Stimulated activated CD4-positive, alpha-beta T cell treated with anti-CD3 and anti-CD28 coated beads, TNF-alpha, amount 100 ng/mL, for 1 hour (primary cell): ENCODE data around the gene ALOX5AP.

Experiments
- DNase-seq, 3 donors: peaks; one replicate each; pipeline ENCODE4 v3.0.0-alpha.2; 2020; ENCODE audit warnings: low read depth in 3 of 3, low spot score in 1 of 3

Gene ALOX5AP

DNA sequence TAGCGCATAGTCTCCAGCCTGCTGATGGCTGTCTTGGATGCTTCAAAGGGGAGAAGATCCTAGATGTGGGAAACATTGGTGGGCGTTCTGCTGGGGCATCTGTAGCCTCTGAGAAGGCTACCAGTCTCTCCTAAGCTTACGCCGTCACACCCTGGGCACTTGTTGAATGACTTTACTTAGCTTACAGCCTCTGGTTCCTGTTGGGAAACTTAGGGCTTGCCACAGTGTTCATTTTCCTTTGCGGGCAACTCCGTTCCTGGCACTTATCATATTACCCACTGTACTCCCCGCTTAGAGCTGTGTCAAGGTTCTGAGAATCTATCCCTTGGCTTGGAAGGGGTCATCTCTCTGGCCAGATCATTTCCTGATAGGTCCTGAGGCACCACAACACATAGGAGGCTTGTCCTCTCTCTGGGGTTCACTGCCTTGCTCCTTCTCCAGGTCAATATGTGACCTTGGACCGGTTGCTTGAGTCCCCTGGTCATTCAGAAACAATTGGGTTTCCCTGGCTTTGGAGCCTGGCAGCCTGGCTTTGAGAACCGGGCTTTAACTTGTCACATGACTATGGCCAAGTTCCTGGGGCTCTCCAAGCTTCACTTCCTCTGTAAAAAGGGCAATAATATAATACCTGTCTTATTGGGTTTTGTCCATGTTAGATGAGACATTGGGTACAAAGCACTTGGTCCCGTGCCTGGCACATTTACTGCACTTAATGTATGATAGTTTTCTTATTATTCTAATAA lies 20.5 kb upstream of the ALOX5AP start:
- DNase-seq, result no peak

DNA sequence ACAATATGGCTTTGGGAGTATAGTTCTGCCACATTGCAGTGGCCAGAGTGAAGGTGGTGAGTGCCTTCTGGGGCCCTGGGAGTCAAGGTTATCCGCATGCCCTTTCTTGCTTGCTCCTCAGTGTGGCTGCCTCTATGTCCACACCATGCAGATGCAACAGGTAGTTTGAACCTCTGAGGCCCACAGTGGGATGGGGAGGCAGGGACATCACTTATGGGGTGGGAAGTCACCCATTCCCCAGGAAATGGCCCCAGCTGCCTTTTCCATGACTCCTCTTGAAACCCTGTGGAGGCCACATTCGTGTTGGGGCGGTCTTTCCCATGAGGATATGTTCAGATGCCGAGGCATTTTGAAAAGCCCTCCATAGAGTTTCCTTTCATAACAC lies 20.0 kb upstream of the ALOX5AP start:
- no peak for DNase-seq

DNA sequence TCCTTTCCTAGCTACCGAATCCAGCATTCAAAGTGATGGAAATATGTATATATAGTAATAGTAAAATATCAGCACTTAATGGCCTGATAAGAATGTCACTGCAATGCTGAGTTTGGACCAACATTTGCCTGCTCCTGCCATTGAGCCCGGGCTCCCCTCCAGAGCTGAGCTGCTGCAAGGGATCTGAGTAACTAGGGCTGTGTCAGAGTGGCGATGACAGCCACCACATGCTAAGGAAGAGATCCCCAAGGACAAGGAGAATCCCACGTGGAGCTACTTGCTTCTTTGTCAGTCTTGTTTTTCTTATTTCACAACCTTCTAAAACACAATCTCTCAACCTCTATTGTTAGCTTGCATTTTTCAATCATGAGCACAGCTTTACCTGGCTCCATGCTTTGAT lies 19.5 kb upstream of the ALOX5AP start:
- no peak for DNase-seq

DNA sequence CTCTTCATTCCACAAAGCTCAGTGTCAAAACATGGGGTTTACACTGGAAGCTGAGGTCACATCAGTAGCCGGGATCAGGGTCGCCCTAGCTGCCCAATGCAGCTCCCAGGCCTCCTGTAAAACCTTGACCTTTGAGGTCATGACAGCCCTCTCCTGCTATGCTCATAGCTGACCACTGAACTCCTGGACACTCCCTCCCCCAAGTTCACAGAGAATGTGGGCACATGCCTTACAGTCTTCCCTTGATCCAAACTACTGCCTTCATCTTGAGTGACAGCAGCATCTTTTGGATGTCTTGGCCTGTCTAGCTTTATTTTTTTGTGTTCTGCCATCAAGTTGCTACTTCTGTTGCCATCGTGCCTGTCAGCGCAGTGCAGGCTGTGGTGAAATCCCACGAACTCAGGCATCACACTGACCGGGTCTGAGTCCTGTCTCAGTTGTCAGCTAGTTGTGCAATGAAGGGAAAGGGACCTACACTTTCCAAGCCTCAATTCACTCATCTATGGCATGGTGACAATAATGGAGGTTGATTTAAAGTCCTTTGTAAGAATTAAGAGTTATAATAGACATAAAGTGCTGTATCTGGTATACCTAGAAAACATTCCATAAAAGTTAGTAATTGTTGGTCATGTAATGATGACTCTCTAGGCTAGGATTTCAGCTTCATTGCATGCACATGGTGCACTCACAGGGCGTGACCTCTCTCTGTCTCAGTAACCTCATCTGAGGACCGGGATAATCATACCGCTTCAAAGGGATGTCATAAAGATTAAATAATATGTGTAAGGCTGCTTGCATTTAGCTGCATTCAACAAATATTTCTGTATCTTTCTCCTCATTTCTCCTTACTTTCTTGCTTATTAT lies 16.4 kb upstream of the ALOX5AP start:
- no peak for DNase-seq

DNA sequence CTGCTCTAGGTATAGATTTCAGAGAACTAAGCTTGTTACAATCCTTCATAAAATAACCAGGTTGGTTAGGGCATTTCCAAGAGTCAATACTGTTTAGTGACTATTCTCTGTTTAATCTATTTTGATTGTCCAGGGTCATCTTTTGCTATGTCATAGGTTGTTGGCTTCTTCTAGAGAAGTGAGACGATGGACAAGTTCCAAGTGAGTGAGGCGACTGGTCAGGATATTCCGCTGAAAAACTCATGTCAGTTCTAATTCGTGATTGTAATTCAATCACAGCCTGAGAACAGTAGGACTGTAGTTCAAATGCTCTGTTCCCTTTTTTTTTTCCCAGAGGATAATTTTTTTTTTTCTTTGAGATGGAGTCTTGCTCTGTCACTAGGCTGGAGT lies 15.8 kb upstream of the ALOX5AP start:
- DNase-seq, result no peak

DNA sequence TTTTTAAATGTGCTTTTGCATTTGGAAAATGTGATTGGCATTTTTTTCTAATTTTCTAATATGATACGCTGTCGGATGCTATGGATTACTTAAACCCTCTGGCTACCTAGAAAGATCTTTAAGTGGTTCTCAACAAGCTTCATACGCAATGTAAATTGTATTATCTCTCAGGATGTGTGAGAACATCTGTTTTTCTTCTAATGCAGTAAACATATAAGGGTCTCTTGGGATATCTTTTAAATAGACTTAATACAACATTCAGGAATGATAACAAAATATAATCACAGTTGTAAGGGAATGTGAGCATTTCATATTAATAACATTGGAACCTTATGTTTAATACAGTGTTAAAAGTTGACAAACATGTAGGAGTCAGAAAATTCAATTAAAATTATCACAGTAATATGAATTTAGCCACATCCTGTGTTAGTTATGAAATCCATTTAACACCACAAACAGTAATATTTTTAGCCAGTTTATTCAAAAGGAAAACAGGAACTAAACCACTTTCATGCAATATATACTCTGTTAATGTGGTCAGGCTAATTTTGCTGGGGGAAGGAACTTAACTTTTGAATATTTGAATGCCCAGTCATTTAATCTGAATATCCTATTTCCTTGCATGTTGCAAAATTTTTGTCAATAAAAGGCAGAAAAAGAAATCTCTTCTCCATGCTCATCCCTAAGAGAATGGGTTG lies 15.0 kb upstream of the ALOX5AP start:
- no peak for DNase-seq

DNA sequence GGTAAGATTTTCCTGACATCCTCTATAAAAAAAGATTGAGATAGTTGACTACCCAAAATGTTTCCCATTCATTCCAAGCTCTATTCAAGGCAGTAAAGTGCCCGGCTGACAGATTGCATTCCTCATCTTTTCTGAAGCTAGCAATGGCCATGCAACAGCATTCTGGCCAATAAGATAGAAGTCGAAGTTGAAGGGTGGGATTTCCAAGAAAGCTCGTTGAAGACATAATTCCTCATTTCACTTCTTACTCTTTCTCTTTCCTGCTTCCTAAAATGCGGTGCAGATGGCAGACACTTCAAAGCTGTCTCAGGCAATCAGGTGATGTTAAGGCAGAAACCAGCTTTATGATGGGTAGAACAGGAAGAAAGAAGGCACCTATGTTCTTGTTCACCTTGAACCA lies 13.4 kb upstream of the ALOX5AP start:
- DNase-seq, result no peak

DNA sequence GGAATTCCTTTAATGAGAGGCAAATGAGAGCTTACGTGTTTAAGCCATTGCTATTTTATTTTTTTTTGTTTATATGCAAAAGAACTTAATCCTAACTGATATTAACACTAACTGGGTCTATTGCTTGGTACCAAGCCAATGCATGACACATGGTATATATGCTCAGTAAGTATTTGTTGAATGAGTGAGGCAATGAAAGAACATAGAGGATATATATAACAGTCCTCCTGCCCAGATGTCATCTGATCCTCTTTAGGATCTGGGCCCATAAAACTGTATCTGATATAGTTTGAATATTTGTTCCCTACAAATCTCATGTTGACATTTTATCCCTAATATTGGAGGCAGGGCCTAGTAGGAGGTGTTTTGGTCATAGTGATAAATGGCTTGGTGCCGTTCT lies 13.0 kb upstream of the ALOX5AP start:
- DNase-seq, result no peak

DNA sequence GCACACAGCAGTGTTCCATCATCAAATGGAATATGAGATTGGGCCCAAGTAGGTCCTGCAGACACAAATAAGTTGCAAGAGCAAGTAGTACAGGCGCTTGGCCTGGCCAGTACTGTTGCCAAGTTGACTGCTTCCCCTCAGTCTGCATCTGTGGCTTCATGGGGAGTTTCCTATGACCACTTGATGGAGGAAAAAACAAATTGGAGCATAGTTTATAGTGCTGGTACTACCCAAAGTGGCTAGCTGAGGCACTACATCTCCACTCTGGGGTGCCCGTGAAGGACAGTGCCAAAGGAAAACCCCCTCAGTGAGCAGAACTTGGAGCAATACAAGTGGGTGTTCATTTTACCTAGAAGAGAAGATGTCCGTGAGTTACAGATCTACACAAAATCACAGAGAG lies 10.6 kb upstream of the ALOX5AP start:
- DNase-seq, result no peak

DNA sequence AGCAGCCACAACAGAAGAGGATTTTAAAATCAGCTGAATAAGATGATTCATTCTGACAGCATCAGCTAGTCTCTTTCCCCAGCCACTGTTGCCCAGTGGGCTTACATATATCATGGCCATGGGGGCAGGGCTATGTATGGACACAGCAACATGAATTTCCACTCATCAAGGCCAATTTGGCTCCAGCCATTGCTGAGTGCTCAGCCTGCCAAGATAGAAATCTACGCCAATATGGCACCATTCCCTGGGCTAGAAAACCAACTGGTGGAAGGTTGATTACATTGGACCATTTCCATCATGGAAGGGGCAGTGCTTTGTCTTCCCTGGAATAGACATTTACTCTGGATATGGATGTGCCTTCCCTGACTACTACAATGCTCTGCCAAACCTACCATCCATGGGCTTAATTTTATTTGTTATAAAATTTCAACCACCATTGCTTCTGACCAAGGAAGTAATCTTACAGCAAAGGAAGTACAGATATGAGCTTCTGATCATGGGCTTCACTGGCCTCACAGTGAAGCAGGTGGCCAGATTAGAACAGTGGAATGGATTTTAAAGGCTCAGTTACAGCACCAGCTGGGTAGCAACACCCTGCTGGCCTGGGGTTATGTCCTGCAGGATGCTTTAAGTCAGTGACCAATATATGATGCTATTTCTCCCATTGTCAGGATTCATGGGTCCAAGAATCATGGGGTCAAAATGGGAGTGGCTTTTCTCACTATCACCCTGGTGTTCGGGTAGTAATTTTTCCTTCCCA lies 9.8 kb upstream of the ALOX5AP start:
- no peak for DNase-seq

DNA sequence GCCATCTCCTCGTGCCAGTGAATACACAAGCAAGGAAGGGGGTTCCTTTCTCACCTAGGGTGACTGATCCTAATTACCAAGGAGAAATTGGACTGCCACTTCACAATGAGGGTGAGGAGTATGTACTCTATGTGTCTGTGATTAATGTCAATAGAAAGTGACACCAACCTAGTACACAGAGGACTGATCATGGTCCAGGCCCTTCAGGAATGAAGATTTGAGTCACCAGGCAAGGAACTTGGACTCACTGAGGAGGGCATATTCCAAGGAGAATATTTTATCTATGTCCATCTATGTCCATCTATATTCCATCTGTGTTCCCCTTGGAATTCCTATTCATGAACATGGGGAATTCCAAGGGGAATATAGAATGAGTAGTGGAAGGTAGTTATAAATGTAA lies 9.2 kb upstream of the ALOX5AP start:
- DNase-seq, result no peak

DNA sequence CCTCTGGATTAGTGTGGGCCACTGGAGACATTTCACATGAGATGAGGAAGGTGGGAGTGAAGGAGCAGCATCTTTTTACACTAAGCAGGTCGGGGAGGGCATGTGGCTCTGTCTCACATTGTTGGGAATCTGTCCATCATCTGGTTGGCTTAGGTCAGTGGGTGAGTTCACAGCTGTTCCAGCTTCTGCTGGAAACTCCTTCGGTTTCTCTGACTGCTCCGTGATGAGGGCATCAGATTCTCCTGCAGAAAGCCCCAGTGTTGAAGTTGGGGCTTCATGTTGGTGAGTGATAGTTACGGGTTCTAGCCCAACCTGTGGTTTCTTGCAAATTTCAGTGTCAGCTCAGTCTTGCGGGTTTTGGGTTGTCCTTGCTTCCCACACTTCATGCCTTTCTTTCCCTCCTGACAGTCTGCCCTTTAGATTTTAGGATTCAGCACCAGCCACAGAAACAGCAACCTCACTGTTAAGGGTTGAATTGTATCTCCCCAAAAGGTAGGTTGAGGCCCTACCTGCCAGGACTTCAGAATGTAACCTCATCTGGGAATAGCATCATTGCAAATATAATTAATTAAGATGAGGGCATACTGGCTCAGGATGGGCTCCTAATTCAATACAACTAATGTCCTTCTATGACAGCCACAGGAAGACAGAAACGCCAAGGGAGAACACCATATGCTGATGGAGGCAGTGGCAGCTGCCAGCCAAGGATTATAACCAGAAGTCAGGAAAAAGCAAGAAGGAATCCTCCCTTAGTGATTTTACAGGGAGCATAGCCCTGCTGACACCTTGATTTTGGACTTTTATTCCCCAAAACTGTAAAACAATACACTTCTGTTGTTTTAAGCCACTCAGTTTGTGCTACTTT lies 7.6 kb upstream of the ALOX5AP start:
- DNase-seq, result no peak

DNA sequence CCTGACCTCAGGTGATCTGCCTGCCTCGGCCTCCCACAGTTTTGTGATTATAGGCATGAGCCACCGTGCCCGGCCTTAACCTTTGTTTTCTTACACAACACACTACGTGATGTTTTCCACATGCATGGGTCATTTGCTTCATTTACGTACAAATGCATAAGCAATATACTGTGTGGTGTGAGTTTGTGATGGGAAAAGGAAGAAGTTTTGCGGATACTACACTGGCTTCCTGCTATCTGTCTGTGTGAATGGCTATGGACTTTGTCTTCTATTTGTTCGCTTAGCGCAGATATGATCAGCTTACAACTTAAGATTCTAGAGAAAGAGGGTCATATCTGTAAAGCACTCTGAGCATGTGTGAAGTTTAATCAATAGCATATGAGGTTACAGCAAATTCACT lies 5.5 kb upstream of the ALOX5AP start:
- DNase-seq, result no peak

DNA sequence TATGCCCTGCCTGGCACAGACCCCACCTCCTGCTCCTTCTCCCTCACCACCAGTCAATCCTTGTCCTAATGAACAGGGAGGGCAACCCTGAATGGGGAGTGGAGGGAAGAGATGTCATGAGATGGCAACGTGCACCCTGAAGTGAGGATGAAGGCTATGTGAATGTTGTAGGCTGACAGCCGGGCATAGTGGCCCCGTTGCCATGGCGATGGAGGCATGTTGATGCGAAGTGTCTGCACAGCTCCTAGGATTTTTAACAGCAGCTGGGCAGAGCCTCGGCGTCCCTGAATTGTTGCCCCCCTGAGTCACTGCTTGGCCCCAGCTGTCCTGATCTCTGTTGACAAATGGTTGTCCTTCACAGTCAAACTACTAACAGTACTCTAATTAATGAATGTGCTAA lies 4.8 kb upstream of the ALOX5AP start:
- no peak for DNase-seq

DNA sequence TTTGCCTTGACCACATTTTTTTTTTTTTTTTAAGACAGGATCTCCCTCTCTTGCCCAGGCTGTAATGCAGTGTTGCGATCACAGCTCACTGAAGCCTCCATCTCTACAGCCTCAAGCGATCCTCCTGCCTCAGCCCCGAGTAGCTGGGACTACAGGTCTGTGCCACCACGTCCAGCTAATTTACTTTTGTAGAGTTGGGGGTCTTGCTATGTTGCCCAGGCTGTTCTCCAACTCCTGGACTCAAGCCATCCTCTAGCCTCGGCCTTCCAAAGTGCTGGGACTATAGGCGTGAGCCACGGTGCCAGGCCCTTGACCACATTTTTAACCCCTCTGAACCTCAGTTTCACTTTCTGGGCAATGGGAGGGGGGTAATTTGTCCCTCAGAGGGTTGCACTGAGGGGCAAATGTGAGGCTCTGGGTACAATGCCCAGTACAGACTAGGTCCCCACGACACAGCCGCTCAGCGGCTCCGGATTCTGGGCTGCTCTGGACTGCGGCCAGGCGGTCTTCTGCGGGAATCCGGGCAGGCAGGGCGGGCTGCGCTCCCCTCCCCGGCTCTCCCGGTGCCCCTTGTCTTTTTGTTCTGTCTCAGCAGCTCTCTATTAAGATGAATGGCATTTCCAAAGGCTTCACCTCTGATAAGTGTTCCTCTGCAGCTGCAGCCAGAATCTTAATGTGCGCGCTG lies 3.8 kb upstream of the ALOX5AP start:
- no peak for DNase-seq

DNA sequence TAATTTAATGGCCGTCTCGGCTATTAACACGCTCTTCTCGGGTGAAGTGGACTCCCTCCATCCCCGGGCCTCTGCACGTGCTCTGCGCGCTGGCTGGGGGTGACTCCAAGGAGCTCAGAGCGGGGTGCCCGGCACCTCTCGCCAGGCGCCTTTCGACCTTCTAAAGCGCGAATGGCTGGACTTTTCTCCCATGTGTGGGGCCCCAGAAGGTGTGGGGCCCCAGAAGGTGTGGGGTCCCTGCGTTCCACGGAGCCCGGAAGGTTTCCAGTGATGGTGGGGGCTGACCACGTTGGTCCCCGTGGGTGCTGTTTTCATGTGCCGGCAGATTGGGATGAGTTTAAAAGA lies 3.3 kb upstream of the ALOX5AP start:
- no peak for DNase-seq

DNA sequence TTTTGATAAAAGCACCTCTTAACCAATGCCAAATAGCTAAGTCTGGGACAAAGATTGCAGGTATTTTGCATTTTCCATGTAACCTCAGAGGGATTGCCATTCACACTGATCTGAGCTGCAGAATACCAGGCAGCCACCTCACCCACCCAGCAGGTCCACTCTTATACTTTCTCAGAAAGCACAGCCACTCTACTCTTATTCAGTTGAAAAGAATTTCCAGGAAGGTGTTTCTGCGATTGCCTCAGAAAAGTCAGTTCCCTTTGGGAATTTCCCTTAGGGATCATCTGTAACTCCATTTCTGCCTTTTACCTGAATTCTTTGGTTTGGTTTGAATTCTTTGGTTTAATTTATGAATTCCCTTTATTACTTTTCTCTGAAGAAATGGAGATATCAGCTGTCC lies 904 bp upstream of the ALOX5AP start:
- no peak for DNase-seq

DNA sequence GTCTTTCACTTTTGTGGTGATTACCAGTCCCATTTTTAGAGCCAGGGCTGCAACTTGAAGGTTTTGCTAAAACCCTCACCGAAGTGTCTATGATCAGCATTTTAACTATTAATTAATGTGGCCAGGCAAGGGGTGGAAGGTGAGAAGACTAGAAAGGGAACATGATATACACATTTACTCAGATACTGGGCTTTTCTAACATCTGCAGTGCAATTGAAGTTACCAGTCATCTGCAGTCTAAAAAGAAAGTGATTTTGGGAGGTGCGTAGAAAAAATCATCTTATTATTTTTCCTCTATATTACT lies 481 bp downstream of the ALOX5AP start:
- DNase-seq, result no peak

DNA sequence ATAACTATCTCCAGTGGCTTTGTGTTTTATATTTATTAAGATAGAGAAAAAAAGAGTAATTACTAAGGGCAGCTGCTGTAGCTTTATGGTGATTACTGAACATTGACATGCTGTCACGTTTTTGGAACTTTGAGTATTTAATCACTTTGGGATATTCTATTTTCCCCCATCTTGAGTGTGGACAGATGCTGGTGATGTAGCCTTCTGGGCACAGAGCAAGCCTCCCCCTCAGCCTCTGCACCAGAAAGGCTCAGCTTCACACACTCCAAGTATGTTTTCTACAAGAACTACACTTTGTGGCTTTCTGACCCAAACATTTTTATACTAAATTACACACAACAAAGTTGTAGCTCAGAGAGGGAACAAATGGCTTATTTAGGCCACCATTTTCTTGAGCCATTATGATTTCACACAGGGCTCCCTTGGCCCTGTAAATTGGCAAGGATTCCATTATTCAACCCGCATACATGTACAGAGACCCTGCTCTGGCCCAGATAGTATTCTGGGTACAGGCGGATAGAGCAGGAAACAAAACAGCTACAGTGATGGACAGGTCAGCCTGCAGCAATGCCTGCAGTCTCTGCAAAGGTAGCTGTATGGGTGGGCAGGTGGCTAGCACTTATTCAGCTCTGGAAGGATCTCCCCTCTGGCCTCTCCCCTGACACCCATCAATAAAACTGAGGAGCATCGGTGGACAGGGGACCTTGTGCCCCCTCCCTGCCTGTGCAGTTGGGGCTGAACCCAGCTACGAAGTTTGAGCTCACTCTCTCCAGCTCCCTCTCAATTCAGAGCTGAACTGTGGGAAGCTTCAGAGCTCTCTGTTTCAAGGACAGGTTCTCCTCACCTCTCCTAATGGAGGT lies 1.3 kb downstream of the ALOX5AP start:
- no peak for DNase-seq
